SKM-1 treated with dmso at 0.1 percent for 144 hours (cell line): ENCODE results near the gene TBL1X.
"Not testable (repeated sequence)": the region's sequence is repeated elsewhere in the genome, so short reads cannot be mapped to it uniquely, and the experiment has no call there.

Source experiments
- DNase-seq: peaks from one replicate; lab custom pipeline; 2025; ENCODE audit not compliant: unreplicated experiment; lab: John Stamatoyannopoulos, UW

Gene TBL1X

DNA sequence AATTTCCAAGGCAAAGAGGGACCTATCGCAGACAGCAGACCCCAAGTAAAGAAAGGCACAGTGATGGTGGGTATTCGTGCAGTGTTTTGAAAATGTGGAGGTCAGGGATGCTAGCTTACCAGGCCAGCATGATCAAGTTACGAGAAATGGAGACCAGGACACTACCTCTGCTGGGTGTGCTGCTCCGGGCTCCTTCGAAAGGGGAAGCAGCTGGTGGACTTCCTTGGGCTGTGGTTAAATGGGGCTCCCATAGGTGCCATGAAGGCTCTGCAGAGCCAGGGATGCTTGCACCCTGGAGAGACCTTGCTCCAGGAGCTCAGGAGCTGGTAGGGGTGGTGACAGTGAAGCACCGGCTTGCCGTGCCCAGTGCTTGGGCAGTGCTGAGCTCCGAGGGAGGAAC, 68.8 kb downstream of the TBL1X start:
- DNase-seq: peak; percentile 13

DNA sequence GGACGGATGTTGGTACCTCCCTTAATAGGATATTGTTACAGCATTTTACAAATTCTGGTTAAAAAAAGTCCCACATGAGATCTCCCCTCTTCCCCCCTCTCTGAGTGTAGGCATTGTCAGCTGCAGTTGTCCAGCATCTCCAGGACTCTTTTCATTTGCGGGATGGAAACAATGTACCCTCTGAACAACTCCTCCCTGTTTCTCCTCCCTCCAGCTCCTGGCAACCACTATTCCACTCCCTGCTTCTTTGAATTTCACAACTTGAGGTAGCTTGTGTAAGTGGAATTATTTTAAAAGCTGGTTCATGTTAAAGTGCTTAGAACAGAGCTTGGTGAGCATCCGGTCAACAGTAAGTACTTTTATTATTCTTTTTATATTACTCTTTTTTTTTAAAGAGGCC, 69.8 kb downstream of the TBL1X start:
- DNase-seq: no peak

DNA sequence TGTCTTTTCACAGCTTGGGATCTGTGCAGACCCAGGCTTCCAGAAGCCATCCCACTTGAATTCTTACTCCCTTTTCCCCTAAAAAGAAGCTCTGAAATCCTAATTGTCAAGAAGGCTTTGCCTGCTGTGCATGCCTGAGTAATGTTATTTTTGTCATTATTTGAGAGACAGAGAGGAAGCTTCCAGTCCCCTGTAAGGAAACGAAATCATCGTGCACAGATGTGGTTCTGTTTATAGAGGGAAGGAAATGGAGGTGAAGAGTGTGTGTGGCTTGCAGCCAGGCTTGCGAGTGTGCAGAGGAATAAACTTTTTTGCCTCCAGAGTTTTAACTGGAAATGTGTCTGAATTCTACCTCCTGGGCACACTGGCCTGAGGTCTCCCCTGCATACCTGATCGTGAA, 70.2 kb downstream of the TBL1X start:
- no peak for DNase-seq

DNA sequence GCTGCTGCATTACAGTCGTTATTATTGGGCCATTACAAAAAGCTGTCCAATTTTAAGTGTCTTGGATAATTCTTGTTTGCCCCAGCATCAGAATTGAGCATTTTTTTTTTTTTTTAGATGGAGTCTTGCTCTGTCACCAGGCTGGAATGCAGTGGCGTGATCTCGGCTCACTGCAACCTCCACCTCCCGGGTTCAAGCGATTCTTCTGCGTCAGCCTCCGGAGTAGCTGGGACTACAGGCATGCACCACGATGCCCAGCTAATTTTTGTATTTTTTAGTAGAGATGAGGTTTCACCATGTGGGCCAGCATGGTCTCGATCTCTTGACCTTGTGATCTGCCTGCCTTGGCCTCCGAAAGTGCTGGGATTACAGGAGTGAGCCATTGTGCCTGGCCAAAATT, 71.3 kb downstream of the TBL1X start:
- not testable (repeated sequence) for DNase-seq

DNA sequence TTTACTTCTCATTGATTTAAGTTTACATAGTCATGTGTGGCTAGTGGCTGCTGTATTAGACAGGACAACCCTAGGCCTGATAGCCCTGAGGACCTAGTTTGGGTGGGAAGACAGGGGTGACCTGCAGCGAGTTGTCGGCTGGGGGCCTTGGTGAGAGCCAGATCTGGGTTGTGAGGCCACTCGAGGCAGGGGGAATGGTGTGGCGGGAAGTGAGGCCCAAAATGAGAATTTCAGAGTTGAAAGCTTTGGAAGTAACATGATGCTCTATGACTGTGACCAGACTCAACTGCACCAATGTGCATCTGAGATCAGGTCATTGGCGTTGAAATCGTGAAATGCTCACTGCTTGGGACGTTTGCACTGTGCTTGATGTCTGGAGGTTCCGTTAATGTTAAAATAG, 72.9 kb downstream of the TBL1X start:
- no peak for DNase-seq

DNA sequence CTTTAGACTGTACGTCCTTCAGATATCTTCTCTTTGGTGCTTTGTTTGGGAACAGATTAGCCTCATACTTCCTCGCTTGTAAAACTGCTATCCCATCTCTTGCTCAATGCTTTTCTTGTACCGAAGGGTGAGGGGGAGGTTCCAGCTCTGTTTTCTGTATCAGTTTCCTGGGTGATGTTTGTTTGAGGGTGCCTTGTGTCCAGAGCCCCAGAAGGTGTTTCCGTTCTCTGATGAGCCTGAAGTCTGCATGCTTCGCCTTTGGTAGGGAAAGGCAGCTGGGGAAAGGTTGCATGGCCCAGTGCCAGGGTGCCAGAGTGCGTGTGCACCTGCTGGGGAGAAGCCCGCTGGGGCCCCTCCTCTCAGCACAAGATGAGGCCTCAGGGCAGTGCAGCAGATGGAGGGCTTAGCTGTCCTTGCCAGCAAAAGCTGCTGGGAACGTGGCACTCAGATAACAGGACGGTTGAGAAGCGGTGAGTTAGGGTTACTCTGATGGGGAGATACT, 73.7 kb downstream of the TBL1X start:
- no peak for DNase-seq

DNA sequence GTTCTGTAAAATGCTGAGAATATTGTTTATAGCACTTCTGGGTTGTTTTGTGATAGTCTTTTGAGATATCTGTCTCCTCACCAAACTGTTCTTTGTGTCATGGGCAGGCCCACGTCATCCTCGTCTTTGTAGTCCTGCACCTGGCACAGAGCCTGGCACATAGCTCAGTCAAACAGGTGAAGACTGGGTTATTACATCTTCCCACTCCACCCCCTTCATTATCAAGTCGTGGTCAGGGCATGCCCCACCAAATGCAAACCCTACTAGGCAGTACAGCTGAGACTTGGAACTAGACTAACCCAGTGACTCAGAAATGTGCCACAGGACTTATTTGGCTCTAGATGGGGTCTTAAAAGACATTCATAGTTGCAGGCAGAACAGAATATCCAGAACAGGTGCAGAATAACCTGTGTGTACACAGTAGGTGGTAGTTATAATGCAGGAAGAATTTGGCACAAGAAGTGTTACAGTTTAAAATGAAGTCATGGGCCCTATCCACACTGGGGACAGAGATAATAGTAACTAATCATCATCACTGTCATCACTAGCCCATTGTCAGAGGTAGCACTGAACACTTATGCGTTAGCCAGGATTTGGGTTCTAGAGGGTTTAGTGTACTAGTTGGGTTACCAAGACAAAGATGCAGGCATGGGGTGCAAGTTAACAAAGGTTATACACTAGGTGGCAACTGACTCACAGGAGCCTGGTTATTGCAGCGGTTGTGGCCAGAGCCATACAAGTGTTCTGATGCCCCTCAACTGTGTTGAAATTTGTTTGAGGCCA, 74.9 kb downstream of the TBL1X start:
- DNase-seq: no peak

DNA sequence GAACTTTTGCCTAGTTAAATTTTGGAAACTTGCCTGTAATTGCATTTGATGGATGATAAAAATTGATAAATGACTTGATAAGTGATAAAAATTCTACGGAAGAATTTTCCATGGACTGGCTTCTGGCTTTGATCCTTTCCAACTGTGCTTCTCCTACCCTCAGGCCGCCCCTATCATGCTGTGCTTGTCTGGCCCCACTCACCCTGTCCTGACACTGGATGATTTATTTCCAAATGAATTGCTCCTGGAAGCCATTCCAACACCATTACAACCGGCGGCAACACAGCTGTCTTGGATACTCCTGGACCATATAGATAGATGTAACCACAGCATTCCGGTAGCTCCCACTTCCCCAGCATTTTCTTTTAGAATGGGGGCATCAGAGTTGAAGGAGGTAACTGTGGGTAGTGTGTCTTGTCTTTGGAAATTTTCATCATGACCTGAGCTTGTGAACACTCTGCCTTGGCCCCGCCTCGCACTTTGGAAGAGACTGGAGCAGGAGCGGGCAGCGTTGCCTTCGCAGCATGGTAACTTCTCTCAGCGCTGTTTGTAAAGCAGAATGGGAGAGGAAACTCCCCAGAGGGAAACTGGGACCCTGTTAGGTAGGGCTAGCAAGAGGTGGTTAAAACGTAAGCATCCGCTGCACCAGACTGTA, 77.4 kb downstream of the TBL1X start:
- no peak for DNase-seq

DNA sequence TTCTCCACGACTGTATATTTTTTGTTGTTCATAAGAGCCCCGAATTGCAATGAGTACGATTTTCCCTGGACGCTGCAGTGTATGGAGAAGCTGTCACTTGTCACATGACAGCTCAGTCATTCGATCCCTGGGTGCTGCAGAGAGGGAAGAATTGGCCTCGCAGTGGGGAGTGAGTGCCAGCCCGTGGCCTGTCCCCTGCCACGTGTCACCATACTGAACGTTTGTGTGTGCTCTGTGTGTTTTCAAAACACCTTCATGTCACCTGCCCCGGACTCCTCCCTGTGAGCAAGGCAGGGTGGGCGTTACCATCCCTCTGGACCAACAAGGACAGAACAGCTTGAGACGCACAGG, 77.9 kb downstream of the TBL1X start:
- DNase-seq: no peak

DNA sequence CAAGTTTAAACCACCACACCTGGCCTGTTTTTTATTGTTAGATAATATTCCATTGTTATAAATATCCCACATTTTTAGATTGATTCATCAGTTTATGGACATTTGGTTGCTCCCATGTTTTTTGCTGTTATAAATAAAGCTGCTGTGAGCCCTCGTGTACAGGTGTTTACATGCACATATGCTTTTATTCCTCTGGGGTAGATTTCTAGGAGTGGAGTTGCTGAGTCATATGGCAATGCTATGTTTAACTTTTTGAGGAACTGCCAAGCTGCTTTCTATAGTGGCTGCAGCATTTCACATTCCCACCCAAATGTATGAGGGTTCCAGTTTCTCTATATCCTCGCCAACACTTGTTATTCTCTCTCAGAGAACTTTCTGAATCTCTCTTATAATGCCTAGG, 90.5 kb downstream of the TBL1X start:
- no peak for DNase-seq

DNA sequence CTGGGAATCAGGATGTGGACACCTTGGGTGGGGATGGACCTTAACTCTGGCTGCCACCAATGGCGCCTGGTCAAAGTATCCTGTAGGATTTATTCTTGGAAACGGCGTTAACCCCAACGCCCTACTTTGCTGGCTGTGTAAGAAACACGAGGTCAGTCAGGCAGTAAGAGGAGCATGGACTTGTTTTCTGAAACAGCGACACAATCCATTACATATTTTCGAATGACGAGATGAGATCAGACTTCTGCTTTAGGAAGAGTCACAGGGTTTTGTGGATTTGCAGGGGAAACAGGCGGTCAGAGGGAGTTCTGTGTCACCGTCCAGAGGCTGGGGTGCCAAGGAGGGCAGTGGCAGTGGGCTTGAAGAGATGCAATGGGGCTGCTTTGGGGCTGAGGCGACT, 92.2 kb downstream of the TBL1X start:
- DNase-seq: no peak

DNA sequence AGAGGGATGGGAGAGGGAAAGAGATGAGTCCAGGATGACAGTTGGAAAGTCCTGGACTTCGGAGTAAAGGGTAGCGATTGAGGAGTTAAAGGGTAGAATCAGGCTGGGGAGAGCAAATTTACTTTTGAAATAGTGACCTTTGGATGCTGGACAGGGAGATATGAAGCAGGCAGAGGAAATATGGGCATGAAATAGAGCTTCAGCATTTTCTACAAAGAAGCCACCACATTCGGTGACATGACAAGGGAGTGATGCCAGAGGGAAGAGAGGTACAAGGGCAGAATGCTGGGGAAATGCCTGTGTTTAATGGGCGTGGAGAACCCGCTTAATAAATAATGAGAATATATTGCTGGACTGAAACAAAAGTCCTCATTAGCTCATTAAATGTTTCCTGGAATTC, 92.7 kb downstream of the TBL1X start:
- DNase-seq: no peak

DNA sequence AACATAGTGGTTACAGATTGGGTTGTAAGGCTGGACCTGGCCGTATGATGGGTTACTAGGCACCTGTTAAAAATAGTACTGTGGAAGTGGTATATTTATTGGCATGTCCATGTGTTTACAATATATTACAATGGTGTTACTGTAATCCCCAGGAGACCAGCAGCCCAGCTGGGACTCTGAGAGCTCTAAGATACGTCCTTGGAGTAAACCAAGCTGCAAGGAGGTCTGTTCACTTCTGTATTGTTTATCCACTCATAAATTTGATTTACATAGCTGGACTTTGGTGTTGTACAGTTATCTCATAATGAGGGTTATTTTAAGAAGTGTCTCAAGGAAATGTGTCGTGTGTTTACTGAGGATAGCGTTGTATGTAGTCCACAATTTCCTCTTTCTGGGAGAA, 93.8 kb downstream of the TBL1X start:
- no peak for DNase-seq

DNA sequence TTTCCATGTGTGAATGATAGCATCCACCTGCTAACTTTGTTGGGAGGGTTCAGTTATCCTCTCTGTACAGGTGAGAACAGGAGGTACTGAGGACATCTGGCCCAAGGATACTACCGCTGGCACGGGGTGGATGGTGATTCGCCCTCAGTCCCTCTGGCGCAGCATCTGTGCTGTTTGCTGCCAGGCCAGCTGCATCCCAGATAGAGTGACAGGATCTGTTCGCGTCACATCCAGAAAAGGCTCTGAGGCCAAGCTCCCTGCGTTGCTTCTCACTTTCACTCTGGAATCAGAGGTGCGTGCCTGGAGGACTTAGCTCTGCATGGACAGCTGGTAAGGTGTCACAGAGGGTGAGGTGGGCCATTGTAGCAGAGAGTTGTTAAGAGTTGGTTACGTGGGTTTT, 95.4 kb downstream of the TBL1X start:
- DNase-seq: no peak

DNA sequence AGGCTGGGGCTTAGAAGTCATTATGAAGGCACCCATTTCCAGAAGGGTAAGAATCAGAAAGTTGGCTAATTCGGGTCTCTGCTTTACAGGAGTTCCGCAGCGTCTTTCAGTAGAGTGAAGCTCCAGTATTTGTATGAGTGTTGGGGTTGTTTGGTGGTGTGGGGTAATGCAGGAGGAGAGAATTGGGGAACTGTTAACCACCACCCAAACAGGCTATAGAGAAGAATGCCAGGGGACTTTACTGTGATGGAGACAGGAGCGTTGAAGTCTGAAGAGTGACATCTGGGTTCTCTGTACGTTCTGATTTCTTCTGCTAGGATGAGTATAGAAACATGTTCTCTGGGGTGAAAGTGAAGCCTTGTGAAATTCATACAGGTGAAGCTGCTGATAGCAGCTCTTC, 96.3 kb downstream of the TBL1X start:
- no peak for DNase-seq

DNA sequence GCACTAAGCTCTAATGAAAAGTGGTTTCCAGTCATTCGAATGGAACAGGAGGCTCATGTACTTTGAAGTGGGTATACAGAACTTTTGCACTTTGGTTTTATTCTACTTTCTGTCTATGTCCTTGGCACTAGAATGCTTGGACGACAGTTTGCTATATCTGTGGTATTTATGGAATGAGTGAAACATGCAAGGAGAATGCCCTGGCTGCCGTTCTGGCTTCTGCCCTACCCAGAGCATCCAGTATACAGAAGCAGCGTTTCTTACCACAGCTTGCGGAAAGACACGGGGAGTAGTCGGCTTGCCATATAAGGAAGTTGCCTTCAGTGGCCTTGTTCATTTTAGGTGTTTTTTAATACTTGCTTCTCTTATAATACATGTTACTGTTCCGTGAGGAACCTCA, 98.0 kb downstream of the TBL1X start:
- DNase-seq: no peak

DNA sequence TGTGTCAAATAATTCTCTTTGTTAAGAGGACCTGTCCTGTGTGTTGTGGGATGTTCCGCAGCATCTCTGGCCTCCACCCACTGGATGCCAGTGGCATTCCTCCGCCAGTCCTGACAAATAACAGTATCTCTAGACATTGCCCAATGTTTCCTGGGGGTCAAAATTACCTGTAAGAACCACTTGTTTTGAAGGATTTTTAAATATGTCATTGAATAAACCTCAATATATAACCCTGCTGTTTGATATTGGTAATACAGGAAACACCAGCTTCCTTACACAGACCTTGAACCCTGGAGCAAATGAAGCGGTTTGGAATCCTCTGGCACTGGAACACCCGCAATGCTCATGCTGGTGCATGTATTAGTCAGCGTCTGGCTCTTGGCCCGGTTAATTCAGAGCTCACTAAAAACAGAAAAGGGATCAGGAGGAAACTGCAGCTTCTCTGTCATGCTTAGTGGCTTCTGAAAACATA, 101.3 kb downstream of the TBL1X start:
- DNase-seq: no peak

DNA sequence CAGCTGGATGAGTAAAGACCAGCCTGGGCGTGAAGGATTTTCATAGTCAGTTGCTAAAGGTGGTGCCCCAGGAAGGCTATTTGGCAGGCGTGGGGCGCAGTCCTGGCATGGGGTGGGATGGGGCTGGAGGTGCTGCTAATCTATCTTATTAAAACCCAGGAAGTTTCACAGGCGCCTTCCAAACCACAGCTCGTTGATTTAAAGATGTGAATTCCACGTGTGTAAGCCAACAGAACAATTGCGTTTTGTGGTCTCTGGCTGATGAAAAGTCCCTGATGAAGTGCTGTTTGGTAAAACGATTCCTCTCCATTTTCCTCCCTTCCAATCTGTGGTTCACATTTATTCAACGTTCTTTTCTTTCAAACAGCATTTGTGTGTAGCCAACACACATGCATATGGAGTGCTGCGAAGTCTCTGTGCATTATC, 105.0 kb downstream of the TBL1X start:
- DNase-seq: no peak

DNA sequence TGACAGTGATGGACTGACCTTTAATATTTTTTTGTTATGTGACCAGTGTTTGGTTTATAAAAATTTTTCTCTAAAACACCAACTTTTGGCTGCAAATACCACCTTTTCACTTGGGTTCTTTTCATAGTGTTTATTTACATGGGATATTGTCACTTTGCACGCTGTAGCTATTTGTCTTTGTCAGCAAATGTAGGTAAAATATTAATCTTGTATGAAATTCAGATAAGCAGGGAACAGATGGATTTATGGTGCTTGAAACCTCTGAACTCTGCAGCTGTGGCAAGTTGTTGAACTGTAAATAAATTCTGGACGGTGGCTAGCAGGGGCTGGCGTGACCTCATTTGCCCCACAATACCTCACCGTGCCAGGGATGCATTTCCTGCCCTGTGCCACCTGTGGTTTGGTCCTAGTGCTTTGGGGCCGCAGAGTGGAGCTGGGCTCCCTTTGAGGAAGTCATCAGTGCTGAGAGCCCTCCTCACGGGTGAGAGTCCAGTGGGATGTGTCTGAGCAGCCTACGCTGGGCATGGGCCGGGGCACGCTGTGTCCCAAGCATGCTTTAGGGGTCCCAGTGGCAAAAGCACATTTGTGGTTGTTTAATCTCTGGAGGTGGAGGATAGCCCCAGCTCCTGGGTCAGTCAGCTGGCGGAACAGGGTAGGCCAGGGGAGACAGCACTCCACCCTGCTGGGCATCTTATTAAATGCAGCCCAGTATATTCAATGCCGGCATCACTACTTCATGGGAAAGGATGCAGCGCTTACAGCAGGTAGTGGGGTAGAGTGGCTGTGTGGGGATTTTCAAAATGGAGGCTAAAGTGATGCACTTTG, 108.6 kb downstream of the TBL1X start:
- no peak for DNase-seq

DNA sequence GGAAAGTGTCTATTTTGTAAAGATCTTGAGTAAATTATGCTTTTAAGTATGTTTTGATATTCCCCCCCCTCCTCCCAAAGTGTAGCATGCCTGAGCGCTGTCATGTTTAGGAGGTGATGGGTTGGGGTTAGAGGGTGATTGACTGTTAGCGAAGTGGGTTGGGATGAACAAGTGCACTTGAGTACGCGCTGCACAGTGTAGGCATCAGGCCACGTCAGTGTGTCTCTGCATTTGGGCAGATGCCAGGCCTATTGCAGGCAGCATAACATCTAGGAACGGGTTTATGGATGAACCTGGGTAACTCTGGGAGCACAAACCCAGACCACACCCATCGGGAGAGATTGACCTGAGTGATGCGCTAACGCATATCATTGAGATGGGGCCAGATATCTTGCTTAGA, 111.2 kb downstream of the TBL1X start:
- no peak for DNase-seq

DNA sequence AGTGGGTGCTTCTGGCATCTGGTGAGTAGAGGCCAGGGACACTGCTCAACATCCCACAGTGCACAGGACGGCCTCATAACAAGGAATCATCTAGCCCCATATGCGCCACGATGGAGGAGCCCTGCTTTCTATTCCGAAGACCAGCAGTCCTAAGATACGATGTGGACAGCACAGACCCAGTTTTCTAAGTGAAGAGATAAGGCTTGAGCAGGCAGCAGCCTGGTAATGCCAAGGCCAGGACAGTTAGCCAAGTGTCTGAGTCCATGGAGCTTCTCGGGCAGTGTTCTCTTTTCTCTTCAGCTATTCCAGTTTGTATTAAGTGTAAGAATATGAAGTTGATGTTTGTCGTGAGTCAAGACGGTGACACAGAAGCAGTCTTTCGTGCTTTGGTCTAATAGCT, 112.7 kb downstream of the TBL1X start:
- DNase-seq: no peak
